Neural crest cell (in vitro differentiated cells): Measurements from ENCODE around the gene IFT57. TPM values are rescaled to one million over a fixed set of nuclear protein-coding genes. Genes with fewer than 3 reads are reported as not detected.

ENCODE experiments used
- DNase-seq: peaks from one replicate; pipeline ENCODE4 v3.0.0; 2021; ENCODE audit warnings: low read depth, mixed read lengths, low spot score
- H3K27ac Mint-ChIP-seq: one replicate; pipeline ENCODE4 v1.8.0; 2021; ENCODE audit warnings: mild to moderate bottlenecking, mixed read lengths; ENCODE audit not compliant: unreplicated experiment
- H3K27me3 Mint-ChIP-seq: 2 replicates; pipeline ENCODE4 v1.8.0; 2021; ENCODE audit warnings: low read depth, mild to moderate bottlenecking, mixed read lengths
- H3K36me3 Mint-ChIP-seq: 2 replicates; pipeline ENCODE4 v1.8.0; 2021; ENCODE audit warnings: low read depth, mild to moderate bottlenecking, mixed read lengths
- H3K4me1 Mint-ChIP-seq: 2 replicates; pipeline ENCODE4 v1.8.0; 2021; ENCODE audit warnings: mixed read lengths
- H3K4me3 Mint-ChIP-seq: one replicate; pipeline ENCODE4 v1.8.0; 2021; ENCODE audit warnings: mild to moderate bottlenecking, mixed read lengths
- H3K9me3 Mint-ChIP-seq: 2 replicates; pipeline ENCODE4 v1.8.0; 2021; ENCODE audit warnings: mixed read lengths
- total RNA-seq: library from RNA; stranded (reverse); gene quantifications from 2 replicates; pipeline ENCODE4 v1.2.1, GENCODE V29; 2021
- TF ChIP-seq, protein P1 (sequence below): fragments of 200-600 bp; sonication (generic); conservative IDR thresholded peaks from 2 replicates; pipeline ENCODE4 v1.5.0; 2021; ENCODE audit warnings: antibody characterized with exemption, mild to moderate bottlenecking

Gene IFT57
- total RNA-seq, 1 donor from 2014 or later: 47.6 TPM

- DNase-seq: no peak
- Mint-ChIP-seq H3K9me3 (peaks cover 3% of the 10 kb centered on the region), H3K4me1 (no peaks in the 10 kb centered on the region), H3K4me3 (no peak overlapping the region), H3K27me3 (no peaks in the 10 kb centered on the region), H3K36me3 (peaks cover 18% of the 10 kb centered on the region), H3K27ac (no peak overlapping the region)
- TF ChIP-seq, protein P1, sequence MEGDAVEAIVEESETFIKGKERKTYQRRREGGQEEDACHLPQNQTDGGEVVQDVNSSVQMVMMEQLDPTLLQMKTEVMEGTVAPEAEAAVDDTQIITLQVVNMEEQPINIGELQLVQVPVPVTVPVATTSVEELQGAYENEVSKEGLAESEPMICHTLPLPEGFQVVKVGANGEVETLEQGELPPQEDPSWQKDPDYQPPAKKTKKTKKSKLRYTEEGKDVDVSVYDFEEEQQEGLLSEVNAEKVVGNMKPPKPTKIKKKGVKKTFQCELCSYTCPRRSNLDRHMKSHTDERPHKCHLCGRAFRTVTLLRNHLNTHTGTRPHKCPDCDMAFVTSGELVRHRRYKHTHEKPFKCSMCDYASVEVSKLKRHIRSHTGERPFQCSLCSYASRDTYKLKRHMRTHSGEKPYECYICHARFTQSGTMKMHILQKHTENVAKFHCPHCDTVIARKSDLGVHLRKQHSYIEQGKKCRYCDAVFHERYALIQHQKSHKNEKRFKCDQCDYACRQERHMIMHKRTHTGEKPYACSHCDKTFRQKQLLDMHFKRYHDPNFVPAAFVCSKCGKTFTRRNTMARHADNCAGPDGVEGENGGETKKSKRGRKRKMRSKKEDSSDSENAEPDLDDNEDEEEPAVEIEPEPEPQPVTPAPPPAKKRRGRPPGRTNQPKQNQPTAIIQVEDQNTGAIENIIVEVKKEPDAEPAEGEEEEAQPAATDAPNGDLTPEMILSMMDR: no peak
Measured at GRCh38 chr3:108182339-108182738, 39.9 kb downstream of the IFT57 start.

DNA sequence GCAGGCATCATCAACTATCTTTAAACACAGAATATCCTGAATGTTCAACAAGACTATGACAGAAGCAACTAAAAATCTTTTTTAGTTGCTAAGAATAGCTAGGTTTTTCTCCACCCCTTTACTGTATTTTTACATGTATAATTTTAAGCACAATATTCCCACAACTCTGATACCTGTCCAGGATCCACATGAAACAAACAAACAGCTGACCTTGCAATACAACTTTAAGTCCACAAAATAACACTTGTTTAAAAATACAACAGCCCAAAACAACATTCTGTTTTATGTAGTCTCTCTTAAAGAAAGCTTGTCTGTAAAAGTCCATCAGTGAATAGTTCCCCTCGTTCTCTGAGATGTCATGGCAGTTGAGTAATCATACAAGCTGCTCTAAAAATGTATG, 41.1 kb downstream of the IFT57 start:
- Mint-ChIP-seq H3K9me3 (peaks cover 3% of the 10 kb centered on the region), H3K27me3 (no peaks in the 10 kb centered on the region), H3K4me3 (no peak overlapping the region), H3K36me3 (peaks cover 15% of the 10 kb centered on the region), H3K27ac (no peak overlapping the region), H3K4me1 (no peaks in the 10 kb centered on the region)
- DNase-seq: no peak
- TF ChIP-seq, protein P1: no peak

DNA sequence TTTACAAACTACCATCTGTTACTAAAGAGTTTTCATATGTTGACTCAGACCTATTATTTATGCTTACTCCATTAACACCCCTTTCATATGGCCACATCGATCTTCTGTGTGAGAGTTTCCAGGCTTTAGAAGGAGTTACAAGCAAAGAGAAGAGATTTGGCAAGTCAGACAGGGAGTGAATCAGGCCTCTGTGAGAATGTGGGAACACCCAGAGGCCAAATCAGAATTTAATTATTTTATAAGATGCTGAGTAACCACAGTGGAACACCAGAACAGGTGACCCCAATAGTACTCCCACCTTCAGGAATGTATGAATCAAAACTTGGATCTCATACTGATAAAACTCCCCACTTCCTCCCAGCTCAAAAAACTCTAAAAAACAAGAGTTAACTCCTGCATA, 42.0 kb downstream of the IFT57 start:
- Mint-ChIP-seq H3K4me1 (no peaks in the 10 kb centered on the region), H3K4me3 (no peak overlapping the region), H3K27me3 (no peaks in the 10 kb centered on the region), H3K9me3 (peaks cover 2% of the 10 kb centered on the region), H3K36me3 (peaks cover 9% of the 10 kb centered on the region), H3K27ac (no peak overlapping the region)
- TF ChIP-seq, protein P1: no peak
- no peak for DNase-seq

GRCh38 chr3:108178676-108179075, 43.5 kb downstream of the IFT57 start:
- Mint-ChIP-seq H3K4me3 (no peak overlapping the region), H3K27ac (no peak overlapping the region), H3K27me3 (no peaks in the 10 kb centered on the region), H3K9me3 (no peaks in the 10 kb centered on the region), H3K4me1 (no peaks in the 10 kb centered on the region), H3K36me3 (peaks cover 6% of the 10 kb centered on the region)
- no peak for DNase-seq
- TF ChIP-seq, protein P1: no peak

DNA sequence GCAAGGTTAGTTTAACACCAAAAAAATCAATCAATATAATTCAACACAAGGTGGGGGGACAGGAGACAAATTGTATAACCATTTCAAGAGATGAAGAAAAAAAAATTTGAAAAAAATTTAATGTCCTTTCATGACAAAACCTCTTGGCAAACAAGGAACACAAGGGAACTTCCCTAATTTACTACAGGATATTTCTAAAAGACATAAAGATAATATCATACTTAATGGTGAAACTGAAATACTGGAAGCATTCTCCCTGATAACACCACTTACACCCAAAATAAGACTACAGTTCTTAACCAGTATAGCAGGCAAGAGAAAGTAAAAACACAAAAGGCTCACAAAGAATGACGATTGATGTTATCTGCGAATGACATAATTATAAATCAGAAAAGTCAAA, 44.7 kb downstream of the IFT57 start:
- Mint-ChIP-seq H3K36me3 (peaks cover 6% of the 10 kb centered on the region), H3K4me3 (no peak overlapping the region), H3K9me3 (no peaks in the 10 kb centered on the region), H3K4me1 (no peaks in the 10 kb centered on the region), H3K27me3 (no peaks in the 10 kb centered on the region), H3K27ac (no peak overlapping the region)
- no peak for DNase-seq
- TF ChIP-seq, protein P1: peak; percentile 17

- Mint-ChIP-seq H3K27ac (peak overlapping the region; percentile 43), H3K27me3 (no peaks in the 10 kb centered on the region)
- no peak for DNase-seq
Measured at GRCh38 chr3:108175352-108175751, 46.9 kb downstream of the IFT57 start.

More at GRCh38 chr3:108175352-108175751, 46.9 kb downstream of the IFT57 start:
- TF ChIP-seq, protein P1: no peak
- Mint-ChIP-seq H3K4me1 (no peaks in the 10 kb centered on the region), H3K4me3 (no peak overlapping the region), H3K9me3 (no peaks in the 10 kb centered on the region), H3K36me3 (peaks cover 6% of the 10 kb centered on the region)
